HepG2 (cell line): ENCODE measurements around the gene NABP2. TPM values are rescaled to one million over a fixed set of nuclear protein-coding genes. Genes with fewer than 3 reads are reported as not detected.

Experiments used
- HES4 ChIP-seq: sonication (generic); formaldehyde crosslinking; IDR thresholded peaks from 2 replicates; pipeline ENCODE4 v1.9.0; 2021; ENCODE audit warnings: mild to moderate bottlenecking, missing genetic modification reagents, borderline replicate concordance
- ISX ChIP-seq: sonication (generic); formaldehyde crosslinking; conservative IDR thresholded peaks from 2 replicates; pipeline ENCODE4 v1.5.0; 2020; ENCODE audit warnings: missing genetic modification reagents
- KDM4B ChIP-seq: sonication (generic); formaldehyde crosslinking; IDR thresholded peaks from 2 replicates; pipeline ENCODE4 v1.4.0; 2020; ENCODE audit warnings: missing genetic modification reagents
- MEF2D ChIP-seq: sonication (generic); formaldehyde crosslinking; IDR thresholded peaks from 2 replicates; pipeline ENCODE4 v1.5.1; 2020; ENCODE audit warnings: mild to moderate bottlenecking, missing genetic modification reagents
- NFKB2 ChIP-seq: sonication (generic); formaldehyde crosslinking; IDR thresholded peaks from 2 replicates; pipeline ENCODE4 v1.4.0; 2020; ENCODE audit warnings: missing genetic modification reagents, borderline replicate concordance
- PCBP1 ChIP-seq: fragments of 200-400 bp; formaldehyde crosslinking; IDR thresholded peaks from 2 replicates; pipeline ENCODE4 v1.6.1; 2017; ENCODE audit warnings: mild to moderate bottlenecking, low read depth, low read length, borderline replicate concordance
- UBTF ChIP-seq: sonication (generic); formaldehyde crosslinking; IDR thresholded peaks from 2 replicates; pipeline ENCODE4 v1.4.0; 2020; ENCODE audit warnings: mild to moderate bottlenecking, missing genetic modification reagents
- ZFP41 ChIP-seq: sonication (generic); formaldehyde crosslinking; IDR thresholded peaks from 2 replicates; pipeline ENCODE4 v1.4.0; 2020; ENCODE audit warnings: mild to moderate bottlenecking, missing genetic modification reagents, borderline replicate concordance
- ZNF362 ChIP-seq: sonication (generic); formaldehyde crosslinking; IDR thresholded peaks from 2 replicates; pipeline ENCODE4 v1.4.0; 2020; ENCODE audit warnings: missing genetic modification reagents, mild to moderate bottlenecking, borderline replicate concordance
- ZSCAN9 ChIP-seq: IDR thresholded peaks from 2 replicates; pipeline ENCODE4 v1.6.1; 2016; ENCODE audit warnings: borderline replicate concordance
- polyA plus RNA-seq, 8 experiments: library from polyadenylated mRNA; depleted of rRNA in 3 of 8; stranded (reverse) in 7 of 8; unstranded in 1 of 8; fragments of >200 nt; fragmentation: Illumina TruSeq in 4 of 8; extraction: Trizol in 4 of 8; gene quantifications; 2 replicates each; pipeline versions ENCODE4 v1.2.1 to v1.2.3, GENCODE V29; 2011 to 2016; ENCODE audit warnings: low read depth in 4 of 8, missing spikeins in 1 of 8, mixed read lengths in 1 of 8; ENCODE audit not compliant: insufficient read depth in 1 of 8
- total RNA-seq, 5 experiments: library from RNA; depleted of rRNA; stranded (reverse); fragments of >200 nt; fragmentation: Illumina TruSeq; extraction: Trizol; gene quantifications; 2 replicates each; pipeline ENCODE4 v1.2.3, GENCODE V29; 2016; ENCODE audit warnings: low read depth in 1 of 5
- TF ChIP-seq, protein P1 (sequence below): sonication (generic); formaldehyde crosslinking; IDR thresholded peaks from 2 replicates; pipeline ENCODE4 v1.4.0; 2020; ENCODE audit warnings: missing genetic modification reagents, borderline replicate concordance
- TF ChIP-seq, protein P2 (sequence below): IDR thresholded peaks from 2 replicates; pipeline ENCODE4 v1.6.1; 2016; ENCODE audit warnings: mild to moderate bottlenecking, missing biosample characterization, missing genetic modification reagents
- TF ChIP-seq, protein P3 (sequence below): sonication (generic); formaldehyde crosslinking; IDR thresholded peaks from 2 replicates; pipeline ENCODE4 v1.4.0; 2020; ENCODE audit warnings: missing genetic modification reagents, mild to moderate bottlenecking, borderline replicate concordance
- TF ChIP-seq, protein P4 (sequence below): sonication (generic); formaldehyde crosslinking; conservative IDR thresholded peaks from 2 replicates; pipeline ENCODE4 v1.4.0; 2020; ENCODE audit warnings: missing genetic modification reagents

The NABP2 gene
- total and polyA plus RNA-seq, 2 of the 13 experiments (the other 11 are each of a cell fraction or from before 2014, with no cell fraction given): 33.2 to 35.5 TPM

GRCh38 chr12:56189918-56190694 is 34.0 kb upstream of the NABP2 start (continued):
- TF ChIP-seq, protein P1, sequence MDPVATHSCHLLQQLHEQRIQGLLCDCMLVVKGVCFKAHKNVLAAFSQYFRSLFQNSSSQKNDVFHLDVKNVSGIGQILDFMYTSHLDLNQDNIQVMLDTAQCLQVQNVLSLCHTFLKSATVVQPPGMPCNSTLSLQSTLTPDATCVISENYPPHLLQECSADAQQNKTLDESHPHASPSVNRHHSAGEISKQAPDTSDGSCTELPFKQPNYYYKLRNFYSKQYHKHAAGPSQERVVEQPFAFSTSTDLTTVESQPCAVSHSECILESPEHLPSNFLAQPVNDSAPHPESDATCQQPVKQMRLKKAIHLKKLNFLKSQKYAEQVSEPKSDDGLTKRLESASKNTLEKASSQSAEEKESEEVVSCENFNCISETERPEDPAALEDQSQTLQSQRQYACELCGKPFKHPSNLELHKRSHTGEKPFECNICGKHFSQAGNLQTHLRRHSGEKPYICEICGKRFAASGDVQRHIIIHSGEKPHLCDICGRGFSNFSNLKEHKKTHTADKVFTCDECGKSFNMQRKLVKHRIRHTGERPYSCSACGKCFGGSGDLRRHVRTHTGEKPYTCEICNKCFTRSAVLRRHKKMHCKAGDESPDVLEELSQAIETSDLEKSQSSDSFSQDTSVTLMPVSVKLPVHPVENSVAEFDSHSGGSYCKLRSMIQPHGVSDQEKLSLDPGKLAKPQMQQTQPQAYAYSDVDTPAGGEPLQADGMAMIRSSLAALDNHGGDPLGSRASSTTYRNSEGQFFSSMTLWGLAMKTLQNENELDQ (CRISPR knock-in tag): no peak
- TF ChIP-seq ISX: 0 out of 2 replicates have a peak, but pooled peaks have one; percentile 9
- TF ChIP-seq, protein P2, sequence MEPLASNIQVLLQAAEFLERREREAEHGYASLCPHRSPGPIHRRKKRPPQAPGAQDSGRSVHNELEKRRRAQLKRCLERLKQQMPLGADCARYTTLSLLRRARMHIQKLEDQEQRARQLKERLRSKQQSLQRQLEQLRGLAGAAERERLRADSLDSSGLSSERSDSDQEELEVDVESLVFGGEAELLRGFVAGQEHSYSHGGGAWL (CRISPR knock-in tag): no peak; the same call in 1 of the 2 replicates
- peak; percentile 70 for TF ChIP-seq UBTF (CRISPR knock-in tag)
- peak; percentile 86 for TF ChIP-seq MEF2D
- no peak for TF ChIP-seq KDM4B (CRISPR knock-in tag)
- no peak for TF ChIP-seq PCBP1
- TF ChIP-seq, protein P3, sequence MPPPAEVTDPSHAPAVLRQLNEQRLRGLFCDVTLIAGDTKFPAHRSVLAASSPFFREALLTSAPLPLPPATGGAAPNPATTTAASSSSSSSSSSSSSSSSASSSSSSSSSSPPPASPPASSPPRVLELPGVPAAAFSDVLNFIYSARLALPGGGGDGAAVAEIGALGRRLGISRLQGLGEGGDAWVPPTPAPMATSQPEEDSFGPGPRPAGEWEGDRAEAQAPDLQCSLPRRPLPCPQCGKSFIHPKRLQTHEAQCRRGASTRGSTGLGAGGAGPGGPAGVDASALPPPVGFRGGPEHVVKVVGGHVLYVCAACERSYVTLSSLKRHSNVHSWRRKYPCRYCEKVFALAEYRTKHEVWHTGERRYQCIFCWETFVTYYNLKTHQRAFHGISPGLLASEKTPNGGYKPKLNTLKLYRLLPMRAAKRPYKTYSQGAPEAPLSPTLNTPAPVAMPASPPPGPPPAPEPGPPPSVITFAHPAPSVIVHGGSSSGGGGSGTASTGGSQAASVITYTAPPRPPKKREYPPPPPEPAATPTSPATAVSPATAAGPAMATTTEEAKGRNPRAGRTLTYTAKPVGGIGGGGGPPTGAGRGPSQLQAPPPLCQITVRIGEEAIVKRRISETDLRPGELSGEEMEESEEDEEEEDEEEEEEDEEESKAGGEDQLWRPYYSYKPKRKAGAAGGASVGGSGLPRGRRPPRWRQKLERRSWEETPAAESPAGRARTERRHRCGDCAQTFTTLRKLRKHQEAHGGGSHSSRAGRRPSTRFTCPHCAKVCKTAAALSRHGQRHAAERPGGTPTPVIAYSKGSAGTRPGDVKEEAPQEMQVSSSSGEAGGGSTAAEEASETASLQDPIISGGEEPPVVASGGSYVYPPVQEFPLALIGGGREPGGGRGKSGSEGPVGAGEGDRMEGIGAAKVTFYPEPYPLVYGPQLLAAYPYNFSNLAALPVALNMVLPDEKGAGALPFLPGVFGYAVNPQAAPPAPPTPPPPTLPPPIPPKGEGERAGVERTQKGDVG (CRISPR knock-in tag): peak; percentile 58; the same call in 1 of the 2 replicates
- TF ChIP-seq, protein P4, sequence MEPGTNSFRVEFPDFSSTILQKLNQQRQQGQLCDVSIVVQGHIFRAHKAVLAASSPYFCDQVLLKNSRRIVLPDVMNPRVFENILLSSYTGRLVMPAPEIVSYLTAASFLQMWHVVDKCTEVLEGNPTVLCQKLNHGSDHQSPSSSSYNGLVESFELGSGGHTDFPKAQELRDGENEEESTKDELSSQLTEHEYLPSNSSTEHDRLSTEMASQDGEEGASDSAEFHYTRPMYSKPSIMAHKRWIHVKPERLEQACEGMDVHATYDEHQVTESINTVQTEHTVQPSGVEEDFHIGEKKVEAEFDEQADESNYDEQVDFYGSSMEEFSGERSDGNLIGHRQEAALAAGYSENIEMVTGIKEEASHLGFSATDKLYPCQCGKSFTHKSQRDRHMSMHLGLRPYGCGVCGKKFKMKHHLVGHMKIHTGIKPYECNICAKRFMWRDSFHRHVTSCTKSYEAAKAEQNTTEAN (CRISPR knock-in tag): no peak
- peak; percentile 67; the same call in 1 of the 2 replicates for TF ChIP-seq NFKB2 (CRISPR knock-in tag)
- TF ChIP-seq ZNF362: peak; percentile 95
- 0 out of 2 replicates have a peak, but pooled peaks have one; percentile 14 for TF ChIP-seq HES4
- TF ChIP-seq ZSCAN9: peak; percentile 82; the same call in 1 of the 2 replicates
- TF ChIP-seq ZFP41 (CRISPR knock-in tag): 0 out of 2 replicates have a peak, but pooled peaks have one; percentile 51
- TF ChIP-seq, all 625 proteins: peak for 228
